KBM-7 (cell line): ENCODE data around the gene IMP3.

Source experiments
- DNase-seq: peaks from one replicate; pipeline ENCODE4 v3.0.0-alpha.2; 2015
- in situ Hi-C: fragments of 300-500 bp; cut with MboI; formaldehyde crosslinking; loops from 2 replicates; pipeline ENCODE4 v1.14.3; 2020; ENCODE audit warnings: low sequenced_read_pairs, low pct_unique_long_range_greater_than_20kb, mixed read lengths

Gene IMP3

GRCh38 chr15:75654201-75654907, 14.3 kb upstream of the IMP3 start:
- no peak for DNase-seq
- in situ Hi-C loops: loop anchor here (25.0 kb wide), 1 partner anchor 642 kb away; the partner anchor contains the start of gene PPCDC

- DNase-seq: no peak
- in situ Hi-C loops: loop anchor here (25.0 kb wide), 1 partner anchor 641 kb away; the partner anchor contains the start of gene PPCDC
Measured at GRCh38 chr15:75653347-75653913, 13.4 kb upstream of the IMP3 start.

GRCh38 chr15:75651810-75652543, 12.0 kb upstream of the IMP3 start:
- in situ Hi-C loops: loop anchor here (25.0 kb wide), 1 partner anchor 640 kb away; the partner anchor contains the start of gene PPCDC
- DNase-seq: peak; percentile 42

DNA sequence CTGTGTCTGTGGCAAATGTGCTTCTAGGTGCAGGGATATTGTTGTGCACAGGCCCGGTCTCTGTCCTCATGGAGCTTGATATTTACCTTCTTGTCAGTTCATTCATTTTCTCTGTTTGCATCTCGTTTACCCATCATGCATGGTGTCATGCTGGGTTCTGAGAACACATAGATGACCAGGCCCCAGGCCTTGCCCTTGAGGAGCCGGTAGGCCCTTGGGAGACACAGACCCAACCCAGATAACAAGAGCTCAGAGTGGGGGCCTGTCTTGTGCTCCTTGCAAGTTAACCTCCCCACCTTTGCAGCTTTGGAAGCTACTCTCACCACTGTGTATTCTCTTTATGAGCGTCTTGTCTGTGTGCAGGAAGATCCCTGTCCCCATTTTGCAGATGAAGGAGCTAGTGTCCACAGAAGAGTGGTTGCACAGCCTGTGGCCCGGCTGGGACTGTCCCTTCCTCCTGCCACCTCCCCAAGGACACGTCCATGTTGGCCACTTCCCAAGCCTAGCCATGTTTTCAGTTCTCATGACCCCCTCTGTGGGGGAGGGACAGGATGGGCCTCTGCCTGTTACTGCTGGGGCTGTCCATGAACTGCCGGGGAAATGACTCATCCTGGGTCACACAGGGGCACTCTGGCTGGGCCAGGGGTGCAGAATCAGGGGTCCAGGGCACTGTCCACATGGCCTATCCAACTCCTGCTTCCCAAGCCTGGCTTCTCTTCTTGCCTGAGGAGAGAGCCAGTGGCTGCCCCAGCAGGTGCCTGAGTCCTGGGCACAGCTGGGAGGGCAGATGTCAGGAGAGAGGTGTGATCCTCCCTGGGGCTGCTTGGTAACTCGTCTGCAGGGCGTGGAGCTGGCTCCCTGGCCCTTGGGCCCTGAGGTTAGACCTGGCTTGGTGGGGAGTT, 11.1 kb upstream of the IMP3 start:
- DNase-seq: peak; percentile 33

GRCh38 chr15:75649848-75650247, 9.8 kb upstream of the IMP3 start:
- no peak for DNase-seq
- in situ Hi-C loops: loop anchor here (25.0 kb wide), 1 partner anchor 638 kb away; the partner anchor contains the start of gene PPCDC

More for the DNA sequence above, 11.1 kb upstream of the IMP3 start:
- in situ Hi-C loops: loop anchor here (25.0 kb wide), 1 partner anchor 639 kb away; the partner anchor contains the start of gene PPCDC

GRCh38 chr15:75649045-75649761, 9.2 kb upstream of the IMP3 start:
- in situ Hi-C loops: no loop called here
- no peak for DNase-seq

DNA sequence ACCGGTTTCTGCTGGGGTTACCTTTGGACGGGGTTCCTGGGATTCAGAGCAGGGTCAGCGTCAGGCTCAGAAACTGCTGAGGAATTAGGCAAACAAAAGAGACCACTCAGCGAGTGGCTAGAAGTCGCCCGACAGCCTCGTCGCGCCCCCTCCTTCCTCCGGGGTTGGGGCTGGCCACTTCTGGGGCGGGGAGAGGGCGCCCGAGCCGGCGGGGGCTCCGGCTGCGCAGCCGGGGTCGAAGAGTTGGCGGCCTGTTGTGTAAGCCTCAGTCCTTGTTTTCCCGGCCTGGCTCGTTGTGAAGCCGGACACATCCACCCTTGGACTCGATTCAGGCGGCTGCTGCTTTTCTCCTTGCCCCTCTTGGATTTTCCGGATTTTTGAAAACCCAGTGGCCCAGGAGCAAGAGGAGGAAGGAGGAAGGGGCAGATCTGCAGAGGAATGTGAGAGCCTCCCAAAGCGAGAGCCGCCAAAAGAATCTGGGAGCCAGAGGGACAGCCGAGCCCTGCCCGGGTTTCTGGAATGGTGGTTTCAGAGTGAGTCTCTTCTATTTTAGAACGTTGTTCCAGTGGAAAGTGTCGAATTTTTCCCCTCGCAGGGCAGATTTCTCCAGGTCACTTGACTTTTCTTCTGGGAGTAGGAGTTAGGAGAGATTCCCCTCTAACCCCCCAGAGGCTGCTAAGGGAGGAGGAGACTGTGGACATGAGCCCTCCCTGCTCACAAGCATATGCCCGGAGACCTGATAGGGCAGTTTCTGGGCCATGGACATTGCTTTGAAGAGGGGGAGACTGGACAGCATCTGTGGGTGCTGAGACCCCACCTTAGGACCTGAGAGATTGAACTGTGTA, 8.4 kb upstream of the IMP3 start:
- no peak for DNase-seq
- in situ Hi-C loops: no loop called here

- in situ Hi-C loops: no loop called here
- peak; percentile 88 for DNase-seq
Measured at GRCh38 chr15:75647370-75648155, 7.5 kb upstream of the IMP3 start, which contains the start of gene SNX33. Gene SNX33 (plus strand): TSS chr15:75647912. CDS start chr15:75649103, 1,191 bp downstream.

- DNase-seq: peak; percentile 52
- in situ Hi-C loops: no loop called here
Measured at GRCh38 chr15:75646944-75647364, 6.9 kb upstream of the IMP3 start.

- peak; percentile 45 for DNase-seq
- in situ Hi-C loops: no loop called here
Measured at GRCh38 chr15:75646112-75646943, 6.3 kb upstream of the IMP3 start.

GRCh38 chr15:75644376-75644775, 4.4 kb upstream of the IMP3 start:
- in situ Hi-C loops: no loop called here
- no peak for DNase-seq

- in situ Hi-C loops: no loop called here
- peak; percentile 38 for DNase-seq
Measured at GRCh38 chr15:75641603-75642002, 1.6 kb upstream of the IMP3 start.

GRCh38 chr15:75641179-75641503, 1.1 kb upstream of the IMP3 start:
- in situ Hi-C loops: no loop called here
- no peak for DNase-seq

DNA sequence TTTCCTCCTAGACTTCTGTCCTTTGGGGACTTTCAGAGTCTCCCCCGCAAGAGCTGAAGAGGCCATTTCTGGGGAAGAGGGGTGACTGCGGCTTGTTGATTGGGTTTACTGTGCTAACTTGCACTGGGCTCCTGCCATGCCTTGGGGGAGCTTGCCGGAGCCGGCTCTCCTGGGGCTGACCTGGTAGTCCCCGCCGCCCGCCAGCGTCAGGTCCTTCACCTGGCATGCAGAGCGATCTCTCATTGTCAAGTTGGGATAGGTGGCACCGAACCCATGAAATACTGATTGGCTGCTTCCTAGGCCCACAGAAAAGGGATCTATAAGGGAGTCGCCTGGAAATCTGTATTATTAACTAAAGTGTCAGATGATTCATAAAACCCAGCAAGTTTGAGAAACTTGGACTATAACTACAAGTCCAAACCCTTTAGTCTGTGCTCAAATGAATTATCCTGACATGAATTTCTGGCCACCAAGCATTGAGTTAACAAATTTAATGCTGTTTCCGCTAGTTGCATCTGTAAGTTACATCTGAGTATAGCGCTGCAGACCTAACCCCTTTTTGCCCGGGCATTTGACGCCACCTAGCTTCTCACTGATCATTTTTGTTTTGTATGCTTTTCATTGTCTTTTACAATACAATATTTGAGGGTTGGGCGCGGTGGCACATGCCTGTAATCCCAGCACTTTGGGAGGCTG, 607 bp upstream of the IMP3 start:
- in situ Hi-C loops: no loop called here
- peak; percentile 94 for DNase-seq

- no peak for DNase-seq
- in situ Hi-C loops: no loop called here
Measured at GRCh38 chr15:75639191-75639708, 774 bp downstream of the IMP3 start.
